Muscle of leg (tissue), 11 donors: ENCODE measurements around the gene GALNT17. TPM values are rescaled to one million over a fixed set of nuclear protein-coding genes. Genes with fewer than 3 reads are reported as not detected.

Source experiments
- DNase-seq: peaks from one replicate; pipeline ENCODE4 v3.0.0; 2013
- H3K27ac ChIP-seq: one replicate; pipeline ENCODE4 v1.5.1; 2013; ENCODE audit warnings: mild to moderate bottlenecking, low read length, control low read depth
- H3K27me3 ChIP-seq: one replicate; pipeline ENCODE4 v1.6.1; 2013; ENCODE audit warnings: low read length; ENCODE audit not compliant: control insufficient read depth, insufficient read depth
- H3K36me3 ChIP-seq: one replicate; pipeline ENCODE4 v1.6.1; 2013; ENCODE audit warnings: low read length; ENCODE audit not compliant: control insufficient read depth, insufficient read depth
- H3K4me1 ChIP-seq: one replicate; pipeline ENCODE4 v1.6.1; 2013; ENCODE audit warnings: low read length; ENCODE audit not compliant: control insufficient read depth, insufficient read depth
- H3K4me3 ChIP-seq: one replicate; pipeline ENCODE4 v1.5.1; 2013; ENCODE audit warnings: low read length, control low read depth
- H3K9me3 ChIP-seq: replicated peaks from 2 replicates; pipeline ENCODE4 v1.6.1; 2013; ENCODE audit warnings: low read depth, low read length; ENCODE audit not compliant: control insufficient read depth
- WGBS: methylation state at CpG from one replicate; pipeline ENCODE4 v1.1.5; 2013; ENCODE audit warnings: missing lambda C conversion rate; ENCODE audit not compliant: insufficient coverage; 5-methylcytosine and 5-hydroxymethylcytosine counted together
- polyA plus RNA-seq, 8 donors: library from polyadenylated mRNA; unstranded; fragments of 120-200 nt; gene quantifications; one replicate each; pipeline versions ENCODE4 v1.2.1 to v1.2.3, GENCODE V29; 2013; ENCODE audit warnings: inconsistent platforms in 1 of 8, low replicate concordance in 1 of 8; ENCODE audit not compliant: insufficient read length in 8 of 8, insufficient read depth in 1 of 8
- total RNA-seq: library from RNA; stranded (reverse); fragments of 120-200 nt; gene quantifications from one replicate; pipeline ENCODE4 v1.2.4, GENCODE V29; 2013

GALNT17 gene
- total and polyA plus RNA-seq, 9 donors = 22.5 to 40.0 (median 29.5) TPM

- WGBS = 100% methylated on average over 2 of the region's 2 CpGs
These were observed 270.7 kb downstream of the GALNT17 start for GRCh38 chr7:71402684-71403083.

GRCh38 chr7:71403202-71403946 is 271.4 kb downstream of the GALNT17 start:
- Histone ChIP-seq H3K36me3 (no peaks in the 10 kb centered on the region), H3K27ac (peak overlapping the region; percentile 21), H3K9me3 (no peaks in the 10 kb centered on the region), H3K27me3 (no peaks in the 10 kb centered on the region), H3K4me3 (no peak overlapping the region), H3K4me1 (peaks cover 20% of the 10 kb centered on the region)
- peak; percentile 57 for DNase-seq
- 23% methylated on average over 12 of the region's 16 CpGs for WGBS

More at GRCh38 chr7:71402684-71403083, 270.7 kb downstream of the GALNT17 start:
- Histone ChIP-seq H3K27me3 (no peaks in the 10 kb centered on the region), H3K27ac (no peak overlapping the region), H3K4me3 (no peak overlapping the region), H3K9me3 (no peaks in the 10 kb centered on the region), H3K4me1 (peaks cover 14% of the 10 kb centered on the region), H3K36me3 (no peaks in the 10 kb centered on the region)
- no peak for DNase-seq

- H3K27ac ChIP-seq = no peak overlapping the region
These were observed 272.9 kb downstream of the GALNT17 start for GRCh38 chr7:71404726-71405345.

GRCh38 chr7:71408271-71408670 is 276.3 kb downstream of the GALNT17 start:
- no peaks in the 10 kb centered on the region for H3K36me3 ChIP-seq
- peaks cover 6% of the 10 kb centered on the region for H3K9me3 ChIP-seq
- peaks cover 24% of the 10 kb centered on the region for H3K4me1 ChIP-seq
- 55% methylated on average over 2 of the region's 6 CpGs for WGBS
- peak; percentile 78 for DNase-seq
- H3K4me3 ChIP-seq = no peak overlapping the region
- peak overlapping the region; percentile 42 for H3K27ac ChIP-seq
- no peaks in the 10 kb centered on the region for H3K27me3 ChIP-seq

More at GRCh38 chr7:71404726-71405345, 272.9 kb downstream of the GALNT17 start:
- Histone ChIP-seq H3K9me3 (peaks cover 6% of the 10 kb centered on the region), H3K36me3 (no peaks in the 10 kb centered on the region), H3K4me1 (peaks cover 24% of the 10 kb centered on the region), H3K27me3 (no peaks in the 10 kb centered on the region), H3K4me3 (no peak overlapping the region)
- DNase-seq = peak; percentile 29
- WGBS = 100% methylated on average over 1 of the region's 2 CpGs

GRCh38 chr7:71409550-71410157 is 277.7 kb downstream of the GALNT17 start:
- no peak overlapping the region for H3K27ac ChIP-seq
- DNase-seq = no peak
- H3K36me3 ChIP-seq = no peaks in the 10 kb centered on the region
- H3K9me3 ChIP-seq = peaks cover 6% of the 10 kb centered on the region
- no peaks in the 10 kb centered on the region for H3K27me3 ChIP-seq
- no peak overlapping the region for H3K4me3 ChIP-seq
- no CpG with 5 or more reads among the region's 3 CpGs for WGBS
- peaks cover 16% of the 10 kb centered on the region for H3K4me1 ChIP-seq

GRCh38 chr7:71411475-71411874 is 279.5 kb downstream of the GALNT17 start:
- DNase-seq = no peak
- peaks cover 10% of the 10 kb centered on the region for H3K4me1 ChIP-seq
- H3K36me3 ChIP-seq = no peaks in the 10 kb centered on the region
- WGBS = 79% methylated on average over 2 of the region's 3 CpGs
- H3K27ac ChIP-seq = no peak overlapping the region
- no peaks in the 10 kb centered on the region for H3K27me3 ChIP-seq
- peaks cover 6% of the 10 kb centered on the region for H3K9me3 ChIP-seq
- no peak overlapping the region for H3K4me3 ChIP-seq

GRCh38 chr7:71414490-71414889 is 282.5 kb downstream of the GALNT17 start:
- Histone ChIP-seq H3K4me1 (no peaks in the 10 kb centered on the region), H3K27me3 (no peaks in the 10 kb centered on the region), H3K9me3 (peaks cover under 1% of the 10 kb centered on the region), H3K4me3 (no peak overlapping the region), H3K27ac (no peak overlapping the region), H3K36me3 (peaks cover 8% of the 10 kb centered on the region)
- DNase-seq = peak; percentile 22
- 52% methylated on average over 4 of the region's 6 CpGs for WGBS

- no peak overlapping the region for H3K27ac ChIP-seq
- H3K36me3 ChIP-seq = peaks cover 18% of the 10 kb centered on the region
- DNase-seq = no peak
- 39% methylated on average over 9 of the region's 12 CpGs for WGBS
- no peaks in the 10 kb centered on the region for H3K4me1 ChIP-seq
- no peaks in the 10 kb centered on the region for H3K27me3 ChIP-seq
- no peak overlapping the region for H3K4me3 ChIP-seq
- no peaks in the 10 kb centered on the region for H3K9me3 ChIP-seq
These were observed 287.8 kb downstream of the GALNT17 start for GRCh38 chr7:71419546-71420337.

- Histone ChIP-seq H3K4me3 (no peak overlapping the region), H3K27ac (no peak overlapping the region), H3K4me1 (no peaks in the 10 kb centered on the region), H3K27me3 (no peaks in the 10 kb centered on the region), H3K9me3 (no peaks in the 10 kb centered on the region), H3K36me3 (peaks cover 23% of the 10 kb centered on the region)
- no peak for DNase-seq
- 89% methylated on average over 2 of the region's 2 CpGs for WGBS
These were observed 290.2 kb downstream of the GALNT17 start for GRCh38 chr7:71422104-71422503.
